Right cardiac atrium (tissue), 5 donors: ENCODE results near the gene KHNYN. TPM values are rescaled to one million over a fixed set of nuclear protein-coding genes. Genes with fewer than 3 reads are reported as not detected.
"Not testable (repeated sequence)": the region's sequence is repeated elsewhere in the genome, so short reads cannot be mapped to it uniquely, and the experiment has no call there.

ENCODE experiments used
- ATAC-seq, 2 donors: fragments of 200-7000 bp; cut with Tn5 transposase; one replicate each; pipeline versions ENCODE4 v1.8.0 to v1.9.1; 2020; ENCODE audit warnings: moderate library complexity in 2 of 2, mild to moderate bottlenecking in 1 of 2
- DNase-seq, 3 donors: peaks; one replicate each; pipeline ENCODE4 v3.0.0-alpha.2; 2020
- H3K27ac ChIP-seq: one replicate; pipeline ENCODE4 v1.5.1; 2013; ENCODE audit warnings: mild to moderate bottlenecking, low read length, control low read depth, moderate library complexity
- H3K27me3 ChIP-seq: one replicate; pipeline ENCODE4 v1.6.1; 2013; ENCODE audit not compliant: control insufficient read depth, insufficient read depth
- H3K4me1 ChIP-seq: one replicate; pipeline ENCODE4 v1.6.1; 2013; ENCODE audit warnings: low read length; ENCODE audit not compliant: control insufficient read depth, insufficient read depth
- H3K4me3 ChIP-seq: one replicate; pipeline ENCODE4 v1.5.1; 2013; ENCODE audit warnings: low read length, control low read depth
- H3K9me3 ChIP-seq: one replicate; pipeline ENCODE4 v1.6.1; 2013; ENCODE audit warnings: low read length; ENCODE audit not compliant: control insufficient read depth
- WGBS: extraction: QIAGEN DNeasy Blood & Tissue Kit; methylation state at CpG from one replicate; pipeline ENCODE4 v1.1.7; 2013; 5-methylcytosine and 5-hydroxymethylcytosine counted together
- intact Hi-C, 4 donors: fragments of 100-400 bp; cut with DNase I; formaldehyde crosslinking; loops; one replicate each; pipeline versions ENCODE4 v1.11.0 to v1.14.0; 2022 to 2023
- polyA plus RNA-seq: library from polyadenylated mRNA; stranded (reverse); fragments of 200-250 nt; gene quantifications from one replicate; pipeline ENCODE4 v1.2.3, GENCODE V29; 2013
- total RNA-seq, 4 donors: library from RNA; stranded (reverse); fragmentation: NEBNext Ultra II Directional; extraction: Animal tissue kit (Norgen Biotek cat#: 25700); gene quantifications; one replicate each; pipeline ENCODE4 v1.2.1, GENCODE V29; 2021
- donor health status: healthy with polysubstance abuse.
- donor health status: DM: no; HTN: yes; CAD: no.
- donor health status: DM: no; HTN: no; CAD: no.
- donor health status: DM: no; HTN: yes; CAD: no; lungs with severe emphysema.
- donor health status: DM: yes; HTN: yes; CAD: no.

Gene KHNYN
- total and polyA plus RNA-seq, 5 donors, result 19.1 to 27.7 (median 26.0) TPM

DNA sequence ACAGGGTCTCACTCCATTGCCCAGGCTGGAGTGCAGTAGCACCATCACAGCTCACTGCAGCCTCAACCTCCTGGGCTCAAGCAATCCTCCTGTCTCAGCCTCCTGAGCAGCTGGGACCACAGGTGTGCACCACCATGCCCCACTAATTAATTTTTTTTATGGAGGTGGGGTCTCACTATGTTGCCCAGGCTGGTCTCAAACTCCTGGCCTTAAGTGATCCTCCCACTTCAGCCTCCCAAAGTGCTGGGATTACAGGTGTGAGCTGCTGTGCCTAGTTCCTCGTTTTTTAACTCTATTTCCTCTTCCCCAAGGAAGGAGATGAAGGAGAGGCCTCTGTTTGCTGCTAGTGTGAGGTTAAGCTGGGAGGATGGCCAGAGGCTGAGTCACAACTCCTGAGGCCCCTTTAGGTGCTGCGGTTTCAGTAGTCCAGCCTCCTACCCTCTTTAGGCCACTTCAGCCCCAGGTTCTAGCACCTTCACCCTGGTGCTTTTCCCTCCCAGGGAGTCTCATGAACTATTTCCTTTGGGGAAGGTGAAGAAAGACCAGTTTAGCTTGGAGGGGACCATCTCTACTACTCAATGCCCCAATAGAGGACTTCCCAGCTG lies 53.0 kb downstream of the KHNYN start:
- H3K27me3 ChIP-seq, intact Hi-C loops, ATAC-seq, DNase-seq, H3K9me3 ChIP-seq, H3K4me3 ChIP-seq, H3K4me1 ChIP-seq, H3K27ac ChIP-seq: not testable (repeated sequence)
- WGBS, result 58% methylated on average over 2 of the region's 2 CpGs

DNA sequence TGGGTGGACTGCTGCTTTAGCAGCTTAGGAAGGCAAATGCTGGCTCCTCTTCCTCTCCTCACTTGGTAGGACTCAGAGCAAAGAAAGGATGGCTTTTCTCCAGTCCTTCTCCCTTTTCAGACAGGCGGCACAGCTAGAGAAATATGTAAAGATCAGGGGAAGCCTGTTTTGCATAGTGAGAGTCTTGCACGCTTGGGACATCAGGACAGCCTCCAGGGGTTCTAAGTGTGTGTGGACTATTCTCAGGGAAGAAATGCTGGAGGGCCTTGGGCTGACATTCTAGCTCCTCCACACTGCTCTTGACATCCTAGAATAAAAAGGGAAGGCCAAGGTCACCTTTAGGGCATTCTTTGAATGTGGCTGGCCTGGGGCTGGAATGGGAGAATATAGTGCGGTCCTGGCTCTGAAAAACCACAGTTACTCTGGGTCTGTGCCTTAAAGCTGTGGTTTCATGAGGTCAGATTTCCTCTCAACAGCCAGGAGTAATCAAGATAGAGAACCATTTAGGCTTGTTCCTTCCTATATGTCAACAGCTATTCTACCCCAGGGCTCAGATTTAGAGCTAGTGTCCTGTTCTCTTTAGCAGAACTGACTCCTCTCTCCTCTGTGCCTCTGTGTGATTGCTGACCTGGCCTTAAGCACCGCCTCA lies 54.0 kb downstream of the KHNYN start:
- ATAC-seq (no peak), DNase-seq (no peak)
- H3K4me3 ChIP-seq, result no peak overlapping the region
- H3K27ac ChIP-seq, result no peak overlapping the region
- H3K9me3 ChIP-seq, result no peaks in the 10 kb centered on the region
- no peaks in the 10 kb centered on the region for H3K4me1 ChIP-seq
- 49% methylated on average over 4 of the region's 4 CpGs for WGBS
- no peaks in the 10 kb centered on the region for H3K27me3 ChIP-seq
- intact Hi-C loops, result no loop called here

Other genes with a start within 250 kb of the KHNYN start
- 10 to 100 TPM; 10.2 to 22.5 (median 12.1) TPM for gene IPO4, start 241.1 kb upstream of the KHNYN start, total RNA-seq
- 4.1 TPM for gene IPO4, start 241.1 kb upstream of the KHNYN start, polyA plus RNA-seq
- 10 to 100 TPM; 26.4 to 37.6 (median 30.4) TPM for gene TM9SF1, start 234.5 kb upstream of the KHNYN start, total RNA-seq
- 14.8 TPM for gene TM9SF1, start 234.5 kb upstream of the KHNYN start, polyA plus RNA-seq
- under 1 TPM in 2 of 4 donors, not detected in 2; 0.18 to 0.37 TPM for gene TSSK4, start 224.3 kb upstream of the KHNYN start, total RNA-seq
- not detected for gene TSSK4, start 224.3 kb upstream of the KHNYN start, polyA plus RNA-seq
- 10 to 100 TPM; 35.2 to 49.3 (median 39.5) TPM for gene CHMP4A, start 216.5 kb upstream of the KHNYN start, total RNA-seq
- 56.3 TPM for gene CHMP4A, start 216.5 kb upstream of the KHNYN start, polyA plus RNA-seq
- gene MDP1, start 213.9 kb upstream of the KHNYN start, total RNA-seq, result 10 to 100 TPM; 15.7 to 21.8 (median 18.8) TPM
- gene MDP1, start 213.9 kb upstream of the KHNYN start, polyA plus RNA-seq, result 26.8 TPM
- gene NEDD8, start 197.6 kb upstream of the KHNYN start, total RNA-seq, result 100 to 1,000 TPM; 167 to 190 (median 183) TPM
- 302 TPM for gene NEDD8, start 197.6 kb upstream of the KHNYN start, polyA plus RNA-seq
- 10 to 100 TPM; 32.4 to 45.4 (median 34.6) TPM for gene GMPR2, start 197.0 kb upstream of the KHNYN start, total RNA-seq
- 30.3 TPM for gene GMPR2, start 197.0 kb upstream of the KHNYN start, polyA plus RNA-seq
- 10 to 100 TPM; 38.9 to 45.9 (median 45.3) TPM for gene TINF2, start 187.3 kb upstream of the KHNYN start, total RNA-seq
- gene TINF2, start 187.3 kb upstream of the KHNYN start, polyA plus RNA-seq, result 23.0 TPM
- gene TGM1, start 166.8 kb upstream of the KHNYN start, total RNA-seq, result 1 to 10 TPM in 1 of 4 donors, under 1 TPM in 3; 0.36 to 2.0 (median 0.58) TPM
- gene TGM1, start 166.8 kb upstream of the KHNYN start, polyA plus RNA-seq, result 0.16 TPM
- 10 to 100 TPM; 18.1 to 21.4 (median 20.8) TPM for gene RABGGTA, start 158.4 kb upstream of the KHNYN start, total RNA-seq
- 20.7 TPM for gene RABGGTA, start 158.4 kb upstream of the KHNYN start, polyA plus RNA-seq
- 10 to 100 TPM in 2 of 4 donors, 1 to 10 TPM in 2; 5.9 to 12.0 (median 10.4) TPM for gene DHRS1, start 130.2 kb upstream of the KHNYN start, total RNA-seq
- 7.2 TPM for gene DHRS1, start 130.2 kb upstream of the KHNYN start, polyA plus RNA-seq
- gene NOP9, start 130.1 kb upstream of the KHNYN start, total RNA-seq, result 10 to 100 TPM; 19.2 to 20.3 (median 19.6) TPM
- gene NOP9, start 130.1 kb upstream of the KHNYN start, polyA plus RNA-seq, result 9.6 TPM
- 1 to 10 TPM; 5.8 to 8.5 (median 6.9) TPM for gene CIDEB, start 122.0 kb upstream of the KHNYN start, total RNA-seq
- gene CIDEB, start 122.0 kb upstream of the KHNYN start, polyA plus RNA-seq, result 3.6 TPM
- gene LTB4R2, start 119.8 kb upstream of the KHNYN start, total RNA-seq, result 1 to 10 TPM; 1.2 to 2.1 (median 1.4) TPM
- 0.66 TPM for gene LTB4R2, start 119.8 kb upstream of the KHNYN start, polyA plus RNA-seq
- gene LTB4R, start 118.5 kb upstream of the KHNYN start, total RNA-seq, result 1 to 10 TPM; 2.2 to 3.1 (median 2.4) TPM
- 1.6 TPM for gene LTB4R, start 118.5 kb upstream of the KHNYN start, polyA plus RNA-seq
- gene ADCY4, start 94.9 kb upstream of the KHNYN start, total RNA-seq, result 10 to 100 TPM; 24.1 to 45.3 (median 32.8) TPM
- gene ADCY4, start 94.9 kb upstream of the KHNYN start, polyA plus RNA-seq, result 33.4 TPM
- gene RIPK3, start 90.0 kb upstream of the KHNYN start, total RNA-seq, result 1 to 10 TPM; 2.9 to 7.0 (median 6.4) TPM
- 3.8 TPM for gene RIPK3, start 90.0 kb upstream of the KHNYN start, polyA plus RNA-seq
- 10 to 100 TPM; 15.7 to 40.0 (median 31.0) TPM for gene NFATC4, start 61.8 kb upstream of the KHNYN start, total RNA-seq
- gene NFATC4, start 61.8 kb upstream of the KHNYN start, polyA plus RNA-seq, result 25.8 TPM
- gene NYNRIN, start 31.0 kb upstream of the KHNYN start, total RNA-seq, result 10 to 100 TPM in 2 of 4 donors, 1 to 10 TPM in 2; 9.3 to 12.0 (median 10.5) TPM
- gene NYNRIN, start 31.0 kb upstream of the KHNYN start, polyA plus RNA-seq, result 5.1 TPM
- 1 to 10 TPM; 1.6 to 3.1 (median 2.7) TPM for gene CBLN3, start 286 bp upstream of the KHNYN start, total RNA-seq
- 1.3 TPM for gene CBLN3, start 286 bp upstream of the KHNYN start, polyA plus RNA-seq
- gene SDR39U1, start 12.8 kb downstream of the KHNYN start, total RNA-seq, result 100 to 1,000 TPM in 1 of 4 donors, 10 to 100 TPM in 3; 74.6 to 101 (median 94.4) TPM
- gene SDR39U1, start 12.8 kb downstream of the KHNYN start, polyA plus RNA-seq, result 128 TPM
- gene CMA1, start 78.3 kb downstream of the KHNYN start, total RNA-seq, result under 1 TPM in 1 of 4 donors, not detected in 3; 0.76 TPM
- not detected for gene CMA1, start 78.3 kb downstream of the KHNYN start, polyA plus RNA-seq
- gene CTSG, start 146.3 kb downstream of the KHNYN start, total RNA-seq, result 1 to 10 TPM in 2 of 4 donors, under 1 TPM in 1, not detected in 1; 0.46 to 2.1 (median 1.4) TPM
- not detected for gene CTSG, start 146.3 kb downstream of the KHNYN start, polyA plus RNA-seq
- 1 to 10 TPM in 1 of 4 donors, under 1 TPM in 2, not detected in 1; 0.56 to 2.0 (median 0.97) TPM for gene GZMH, start 179.7 kb downstream of the KHNYN start, total RNA-seq
- 0.32 TPM for gene GZMH, start 179.7 kb downstream of the KHNYN start, polyA plus RNA-seq
- under 1 TPM in 2 of 4 donors, not detected in 2; 0.38 to 0.71 TPM for gene GZMB, start 204.2 kb downstream of the KHNYN start, total RNA-seq
- 0.95 TPM for gene GZMB, start 204.2 kb downstream of the KHNYN start, polyA plus RNA-seq